BE2C (cell line): Measurements from ENCODE around the gene VTA1.

Experiments
- DNase-seq: peaks from one replicate; pipeline ENCODE4 v3.0.0-alpha.2; 2020
- H3K27me3 ChIP-seq: fragments of 250-450 bp; sonication (Bioruptor Pico); 2 replicates; pipeline ENCODE4 v1.5.1; 2020; ENCODE audit warnings: mild to moderate bottlenecking
- H3K36me3 ChIP-seq: fragments of 250-450 bp; sonication (Bioruptor Pico); 2 replicates; pipeline ENCODE4 v1.5.1; 2020; ENCODE audit warnings: mild to moderate bottlenecking
- H3K4me1 ChIP-seq: fragments of 250-450 bp; sonication (Bioruptor Pico); 2 replicates; pipeline ENCODE4 v1.5.1; 2020
- H3K4me3 ChIP-seq: 2 replicates; pipeline ENCODE4 v1.5.1; 2011; ENCODE audit warnings: low read depth, low read length
- H3K9me3 ChIP-seq: fragments of 250-450 bp; sonication (Bioruptor Pico); 2 replicates; pipeline ENCODE4 v1.5.1; 2020
- CTCF ChIP-seq: IDR thresholded peaks from 2 replicates; pipeline ENCODE4 v1.5.1; 2012; ENCODE audit warnings: mild to moderate bottlenecking, low read depth, low read length

The VTA1 gene

DNA sequence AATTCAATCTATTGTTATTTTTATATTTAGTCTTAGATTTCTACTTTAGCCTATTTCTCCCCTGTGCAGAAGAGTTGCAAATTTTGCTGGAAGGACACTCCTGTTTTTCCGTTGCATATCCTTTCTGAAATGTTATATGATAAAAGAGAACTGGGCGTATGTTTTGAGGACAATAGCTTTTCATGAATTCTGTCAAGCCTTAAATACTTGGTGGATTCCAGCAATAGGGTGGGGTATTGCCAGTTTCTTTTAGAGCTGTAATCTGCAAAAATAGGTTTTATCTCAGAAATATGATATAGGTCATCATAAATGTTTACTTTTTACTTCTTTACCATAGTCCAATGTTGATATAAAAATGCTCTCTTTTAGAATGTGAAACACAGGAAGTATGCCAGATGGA lies 42.0 kb downstream of the VTA1 start:
- no peaks in the 10 kb centered on the region for H3K27me3 ChIP-seq
- no peaks in the 10 kb centered on the region for H3K9me3 ChIP-seq
- no peaks in the 10 kb centered on the region; the same call in 1 of the 2 replicates for H3K36me3 ChIP-seq
- no peak for DNase-seq
- H3K4me3 ChIP-seq, result no peak overlapping the region
- no peaks in the 10 kb centered on the region for H3K4me1 ChIP-seq
- no peak for TF ChIP-seq CTCF

DNA sequence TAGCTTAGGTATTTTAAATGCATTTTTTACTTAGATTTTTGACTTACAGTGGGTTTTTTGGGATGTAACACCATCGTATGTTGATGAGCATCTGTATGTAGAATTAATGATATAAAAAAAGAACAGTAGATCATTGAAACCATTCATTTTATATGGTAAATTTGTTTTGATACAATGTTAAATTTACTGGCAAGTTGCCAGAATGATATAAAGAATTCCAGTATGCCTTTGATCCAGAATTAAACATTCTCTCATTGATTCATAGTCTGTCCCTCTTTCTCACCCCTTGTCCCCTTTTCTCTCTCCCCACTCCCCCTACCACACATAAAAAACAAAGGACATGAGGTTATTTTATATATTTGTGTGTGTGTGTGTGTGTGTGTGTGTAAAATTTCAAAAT lies 45.3 kb downstream of the VTA1 start:
- Histone ChIP-seq H3K36me3 (no peaks in the 10 kb centered on the region; the same call in 1 of the 2 replicates), H3K4me3 (no peak overlapping the region), H3K27me3 (no peaks in the 10 kb centered on the region), H3K4me1 (no peaks in the 10 kb centered on the region), H3K9me3 (no peaks in the 10 kb centered on the region)
- no peak for TF ChIP-seq CTCF
- no peak for DNase-seq

GRCh38 chr6:142193621-142194020 lies 46.6 kb downstream of the VTA1 start:
- H3K9me3 ChIP-seq, result no peaks in the 10 kb centered on the region
- DNase-seq, result no peak
- H3K4me3 ChIP-seq, result no peak overlapping the region
- H3K4me1 ChIP-seq, result no peaks in the 10 kb centered on the region
- no peak for TF ChIP-seq CTCF
- peaks cover 4% of the 10 kb centered on the region; the same call in 1 of the 2 replicates for H3K36me3 ChIP-seq
- H3K27me3 ChIP-seq, result no peaks in the 10 kb centered on the region

DNA sequence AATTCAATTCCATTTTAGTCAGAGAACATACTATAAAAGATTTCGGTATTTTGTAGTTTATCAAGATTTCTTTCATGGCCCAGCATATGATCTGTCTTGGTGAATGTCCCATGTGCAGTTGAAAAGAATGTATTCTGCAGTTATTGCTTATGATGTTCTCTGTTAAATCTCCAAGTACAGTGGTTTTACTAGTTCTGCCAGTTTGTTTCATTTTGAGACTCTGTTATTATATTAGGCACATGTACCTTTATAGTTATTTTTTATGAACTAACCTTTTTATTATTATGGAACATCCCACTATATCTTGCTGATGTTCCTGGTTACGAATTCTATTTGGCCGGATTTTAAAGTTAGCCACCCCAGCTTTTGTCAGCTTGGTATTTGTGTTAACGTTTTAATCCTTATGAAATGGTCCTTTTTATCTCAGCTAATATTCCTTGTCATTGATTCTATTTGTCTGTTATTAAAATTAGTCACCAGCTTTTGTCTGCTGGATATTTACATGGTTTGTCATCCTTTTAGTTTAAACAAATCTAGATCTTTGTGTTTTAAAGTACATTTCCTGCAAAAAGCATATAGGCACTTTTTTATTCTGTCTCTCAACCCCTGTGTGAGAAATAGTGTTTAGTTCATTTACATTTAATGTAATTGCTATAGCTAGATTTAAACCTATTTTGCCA lies 48.9 kb downstream of the VTA1 start:
- no peak for DNase-seq
- TF ChIP-seq CTCF, result no peak

GRCh38 chr6:142200846-142201628 lies 54.0 kb downstream of the VTA1 start:
- DNase-seq, result no peak
- Histone ChIP-seq H3K4me3 (no peak overlapping the region), H3K9me3 (no peaks in the 10 kb centered on the region), H3K4me1 (no peaks in the 10 kb centered on the region), H3K36me3 (peaks cover 6% of the 10 kb centered on the region; the same call in 1 of the 2 replicates), H3K27me3 (no peaks in the 10 kb centered on the region)
- TF ChIP-seq CTCF, result no peak

More for the DNA sequence above, 48.9 kb downstream of the VTA1 start:
- H3K4me3 ChIP-seq, result no peak overlapping the region
- no peaks in the 10 kb centered on the region for H3K9me3 ChIP-seq
- no peaks in the 10 kb centered on the region for H3K4me1 ChIP-seq
- no peaks in the 10 kb centered on the region for H3K27me3 ChIP-seq
- peaks cover 6% of the 10 kb centered on the region; the same call in 1 of the 2 replicates for H3K36me3 ChIP-seq

DNA sequence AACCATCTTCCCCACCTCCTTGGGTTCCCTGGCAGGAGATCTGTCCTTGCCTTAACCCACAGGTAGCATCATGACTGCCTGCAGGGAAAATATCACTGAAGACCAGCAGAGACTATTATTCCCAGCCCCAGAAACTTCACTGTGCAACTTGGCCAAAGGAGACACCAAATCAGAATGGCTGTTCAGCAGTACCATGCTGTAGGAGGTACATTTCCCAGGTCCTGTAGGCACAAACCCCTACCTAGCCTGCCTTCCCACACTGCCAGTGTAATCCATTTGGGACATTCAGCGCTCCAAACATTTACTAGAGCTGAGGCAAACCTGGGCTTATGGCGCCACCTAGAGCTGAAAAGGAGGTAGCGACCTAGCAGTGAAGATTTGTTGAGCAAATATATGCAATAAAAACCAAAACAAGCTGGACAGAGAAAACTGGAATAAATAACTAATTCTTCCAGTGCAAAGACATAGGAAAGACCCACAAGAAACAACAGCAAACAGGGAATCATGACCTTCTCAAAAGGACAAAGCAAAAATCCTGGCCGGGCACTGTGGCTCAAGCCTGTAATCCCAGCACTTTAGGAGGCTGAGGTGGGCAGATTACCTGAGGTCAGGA lies 60.3 kb downstream of the VTA1 start:
- Histone ChIP-seq H3K4me1 (no peaks in the 10 kb centered on the region), H3K27me3 (no peaks in the 10 kb centered on the region), H3K4me3 (no peak overlapping the region), H3K9me3 (no peaks in the 10 kb centered on the region), H3K36me3 (peaks cover under 1% of the 10 kb centered on the region; the same call in 1 of the 2 replicates)
- TF ChIP-seq CTCF, result peak; percentile 84
- DNase-seq, result peak; percentile 60
